HG03469 (cell line): ENCODE measurements around the gene PSRC1.
"Not testable (repeated sequence)": the region's sequence is repeated elsewhere in the genome, so short reads cannot be mapped to it uniquely, and the experiment has no call there.

Experiments used
- ATAC-seq: cut with Tn5 transposase; IDR thresholded peaks from one replicate; pipeline ENCODE4 v1.9.1; 2021; ENCODE audit warnings: mild to moderate bottlenecking, moderate library complexity, moderate number of reproducible peaks; ENCODE audit not compliant: unreplicated experiment

The PSRC1 gene

DNA sequence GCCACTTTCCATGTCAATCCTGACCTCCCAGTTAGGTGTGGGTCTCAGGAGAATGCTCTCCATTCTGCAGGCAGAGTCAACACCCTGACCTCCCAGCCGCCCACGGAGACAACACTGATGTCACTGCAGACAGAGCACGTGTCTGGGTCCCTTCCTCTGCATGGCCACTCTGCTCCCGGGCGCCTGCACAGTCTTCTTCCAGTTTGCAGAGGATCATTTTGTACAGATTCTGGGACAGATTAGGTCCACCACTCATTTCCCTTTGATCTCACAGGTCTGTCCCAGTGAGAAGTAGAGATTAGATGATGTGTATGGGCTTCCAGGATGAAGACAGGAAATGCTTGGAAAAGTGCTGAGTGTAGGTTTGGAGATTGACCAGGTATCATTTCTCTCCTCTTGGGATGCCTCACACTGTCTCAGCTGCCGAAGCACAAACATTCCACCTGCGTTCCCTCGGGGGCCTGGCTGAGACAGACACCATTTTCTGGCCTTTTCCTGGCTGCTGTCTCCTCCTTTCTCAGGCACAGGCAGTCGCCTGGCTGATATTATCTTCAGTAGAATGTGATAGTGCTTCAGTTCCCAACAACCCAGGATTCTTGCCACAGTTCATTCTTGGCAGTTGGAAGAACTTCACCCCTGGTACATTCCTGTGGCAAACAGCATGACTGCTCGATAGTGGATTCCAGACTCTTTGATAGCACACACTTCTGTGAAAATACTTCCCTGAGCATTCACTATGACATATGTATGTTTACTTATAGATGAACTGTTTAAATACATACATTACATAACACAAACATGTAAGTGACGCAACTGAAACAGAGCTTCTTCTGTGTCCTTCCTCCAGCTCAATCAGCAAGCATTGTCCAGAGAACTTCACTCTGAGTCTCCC lies 16.0 kb upstream of the PSRC1 start:
- peak; percentile 48 for ATAC-seq

DNA sequence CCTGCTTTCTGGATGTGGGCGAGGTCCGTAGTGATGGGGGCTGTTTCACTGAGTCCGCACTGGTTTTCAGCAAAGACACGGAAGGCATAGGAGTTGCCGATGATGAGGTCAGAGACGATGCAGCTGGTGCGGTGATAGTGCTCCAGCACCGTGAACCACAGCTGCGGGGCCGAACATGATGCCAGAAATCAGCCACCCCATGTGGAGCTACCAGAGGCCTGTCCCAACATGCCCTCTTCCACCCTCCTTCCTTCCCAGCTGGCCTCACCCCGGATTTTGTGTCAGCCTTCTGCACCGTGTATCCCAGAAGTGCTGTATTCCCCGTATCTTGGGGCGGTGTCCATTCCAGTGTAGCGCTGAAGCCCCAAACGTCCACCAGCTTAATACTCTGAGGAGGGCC lies 13.8 kb upstream of the PSRC1 start:
- ATAC-seq = no peak

- ATAC-seq = no peak
Observed at GRCh38 chr1:109295712-109296415, 12.9 kb upstream of the PSRC1 start.

GRCh38 chr1:109294481-109294880 lies 11.5 kb upstream of the PSRC1 start:
- ATAC-seq = no peak

DNA sequence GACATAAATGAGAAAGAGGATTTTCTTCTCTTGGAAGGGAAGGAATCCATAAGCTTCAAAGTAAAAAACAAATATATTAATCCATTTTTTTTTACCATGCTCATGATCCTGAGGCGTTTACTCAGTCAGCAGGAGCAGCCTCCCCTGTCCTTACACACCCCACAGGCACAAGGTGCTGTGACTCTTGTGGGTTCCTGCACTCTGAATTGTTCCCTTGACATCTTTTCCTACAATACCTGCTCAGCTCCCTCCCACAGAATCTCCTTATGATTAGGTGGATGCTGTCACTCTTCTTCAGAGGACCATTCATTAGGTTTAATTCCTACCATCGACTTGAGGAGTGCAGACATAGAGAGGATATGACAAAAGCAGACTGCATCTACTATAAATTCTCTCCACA lies 10.1 kb upstream of the PSRC1 start:
- ATAC-seq = no peak

GRCh38 chr1:109292364-109292763 lies 9.4 kb upstream of the PSRC1 start:
- no peak for ATAC-seq

- no peak for ATAC-seq
Observed at GRCh38 chr1:109290998-109291397, 8.1 kb upstream of the PSRC1 start.

DNA sequence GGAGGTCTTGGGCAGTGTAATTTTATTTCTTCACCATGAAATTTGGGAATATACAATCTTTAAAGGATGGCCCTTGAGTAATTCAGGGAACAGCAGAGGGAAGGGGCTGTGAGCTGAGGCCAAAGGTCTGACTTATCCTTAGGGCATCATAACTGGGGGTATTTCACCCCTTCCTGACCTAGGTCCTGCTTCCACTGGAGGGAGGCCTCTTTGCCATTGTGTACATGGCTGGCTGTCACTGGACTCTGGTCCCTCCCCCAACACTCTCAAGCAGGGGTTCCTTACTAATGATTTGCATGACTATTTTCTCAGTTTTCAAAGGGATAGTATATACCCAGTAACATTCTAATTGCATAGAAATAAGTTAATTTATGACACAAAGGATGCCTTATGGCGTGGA lies 7.2 kb upstream of the PSRC1 start:
- ATAC-seq = no peak

DNA sequence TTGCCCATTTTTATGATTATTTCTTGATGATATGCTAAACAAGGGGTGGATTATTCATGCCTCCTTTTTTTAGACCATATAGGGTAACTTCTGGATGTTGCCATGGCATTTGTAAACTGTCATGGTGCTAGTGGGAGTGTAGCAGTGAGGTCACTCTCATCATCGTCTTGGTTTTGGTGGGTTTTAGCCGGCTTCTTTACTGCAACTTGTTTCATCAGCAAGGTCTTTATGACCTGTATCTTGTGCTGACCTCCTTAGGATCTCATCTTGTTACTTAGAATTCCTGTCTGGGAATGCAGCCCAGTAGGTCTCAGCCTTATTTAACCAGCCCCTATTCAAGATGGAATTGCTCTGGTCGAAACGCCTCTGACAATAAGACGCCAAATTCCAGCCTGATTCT lies 3.8 kb upstream of the PSRC1 start:
- ATAC-seq = not testable (repeated sequence)

- no peak for ATAC-seq
Observed at GRCh38 chr1:109283748-109284600, 1.0 kb upstream of the PSRC1 start.

DNA sequence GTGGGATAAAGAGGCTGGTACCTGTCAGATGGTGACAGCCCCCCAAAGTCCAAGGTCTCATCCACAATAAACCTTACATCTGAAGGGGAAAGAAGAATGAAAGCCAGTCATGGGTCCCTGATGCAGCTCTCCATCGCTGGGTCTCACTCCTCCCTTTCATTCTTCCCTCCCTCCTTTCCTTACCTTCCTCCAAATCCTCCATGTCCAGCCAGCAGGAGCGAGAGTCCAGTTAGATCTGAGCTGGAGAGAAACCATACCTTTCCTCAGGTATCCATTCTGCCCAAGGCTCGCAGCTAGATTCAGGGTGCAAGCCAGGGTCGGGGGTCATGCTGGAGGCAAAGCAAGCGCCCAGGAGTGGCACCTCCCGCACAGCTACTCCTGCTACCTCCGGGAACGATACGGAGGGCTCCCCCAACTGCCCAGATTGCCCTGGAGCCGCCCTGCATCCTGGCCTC lies 421 bp downstream of the PSRC1 start:
- no peak for ATAC-seq

- ATAC-seq = no peak
Observed at GRCh38 chr1:109281680-109282496, 1.1 kb downstream of the PSRC1 start.

GRCh38 chr1:109280862-109281261 lies 2.1 kb downstream of the PSRC1 start:
- no peak for ATAC-seq

GRCh38 chr1:109279615-109280278 lies 3.2 kb downstream of the PSRC1 start:
- no peak for ATAC-seq

DNA sequence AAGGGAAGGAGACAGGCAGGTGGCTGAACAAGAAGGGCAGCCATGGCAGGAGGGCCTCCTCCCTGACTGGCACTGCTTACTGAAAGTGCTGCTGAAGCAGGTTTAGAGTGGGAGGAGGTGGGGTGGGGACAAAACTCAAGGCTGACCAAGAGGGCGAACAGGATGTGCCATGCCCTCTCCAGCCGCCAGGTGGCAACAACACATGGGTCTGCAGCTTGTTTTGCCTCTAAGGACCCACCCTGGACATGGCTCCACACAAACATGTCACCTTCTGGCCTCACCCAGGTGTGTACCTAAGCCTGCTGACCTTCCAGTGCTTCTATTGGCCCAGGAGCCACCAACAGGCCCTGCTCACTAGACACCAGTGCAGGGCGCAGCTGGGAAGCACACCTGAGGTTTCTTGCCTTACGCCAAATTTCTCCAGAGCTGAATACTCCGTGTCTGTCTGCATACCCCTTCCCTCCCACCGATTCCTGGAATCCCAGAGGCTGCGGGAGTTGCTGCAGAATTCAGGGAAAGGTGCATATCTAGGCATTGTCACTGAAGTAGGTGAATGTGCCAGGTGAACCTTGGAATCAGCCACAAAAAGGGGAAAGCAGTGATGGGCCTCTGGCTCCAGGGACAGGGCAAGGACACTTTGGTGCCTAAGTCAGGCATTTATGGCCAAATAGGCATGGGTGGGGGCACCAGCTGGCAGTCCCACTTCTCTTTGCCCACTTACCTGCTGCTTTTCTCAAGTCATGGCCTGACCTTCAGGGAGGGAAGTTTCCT lies 5.3 kb downstream of the PSRC1 start:
- ATAC-seq = no peak

- no peak for ATAC-seq
Observed at GRCh38 chr1:109275706-109276345, 7.1 kb downstream of the PSRC1 start.

DNA sequence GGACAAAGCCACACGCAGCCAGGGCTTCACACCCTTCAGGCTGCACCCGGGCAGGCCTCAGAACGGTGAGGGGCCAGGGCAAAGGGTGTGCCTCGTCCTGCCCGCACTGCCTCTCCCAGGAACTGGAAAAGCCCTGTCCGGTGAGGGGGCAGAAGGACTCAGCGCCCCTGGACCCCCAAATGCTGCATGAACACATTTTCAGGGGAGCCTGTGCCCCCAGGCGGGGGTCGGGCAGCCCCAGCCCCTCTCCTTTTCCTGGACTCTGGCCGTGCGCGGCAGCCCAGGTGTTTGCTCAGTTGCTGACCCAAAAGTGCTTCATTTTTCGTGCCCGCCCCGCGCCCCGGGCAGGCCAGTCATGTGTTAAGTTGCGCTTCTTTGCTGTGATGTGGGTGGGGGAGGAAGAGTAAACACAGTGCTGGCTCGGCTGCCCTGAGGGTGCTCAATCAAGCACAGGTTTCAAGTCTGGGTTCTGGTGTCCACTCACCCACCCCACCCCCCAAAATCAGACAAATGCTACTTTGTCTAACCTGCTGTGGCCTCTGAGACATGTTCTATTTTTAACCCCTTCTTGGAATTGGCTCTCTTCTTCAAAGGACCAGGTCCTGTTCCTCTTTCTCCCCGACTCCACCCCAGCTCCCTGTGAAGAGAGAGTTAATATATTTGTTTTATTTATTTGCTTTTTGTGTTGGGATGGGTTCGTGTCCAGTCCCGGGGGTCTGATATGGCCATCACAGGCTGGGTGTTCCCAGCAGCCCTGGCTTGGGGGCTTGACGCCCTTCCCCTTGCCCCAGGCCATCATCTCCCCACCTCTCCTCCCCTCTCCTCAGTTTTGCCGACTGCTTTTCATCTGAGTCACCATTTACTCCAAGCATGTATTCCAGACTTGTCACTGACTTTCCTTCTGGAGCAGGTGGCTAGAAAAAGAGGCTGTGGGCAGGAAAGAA lies 8.1 kb downstream of the PSRC1 start:
- no peak for ATAC-seq
